H1 (cell line): Measurements from ENCODE around the gene TPRA1. TPM values are rescaled to one million over a fixed set of nuclear protein-coding genes. Genes with fewer than 3 reads are reported as not detected.
A peak's percentile ranks its signal among the peaks of the same experiment; 100 is the strongest.

Source experiments
- CTCF ChIA-PET: fragments of 300-600 bp; sonication (Branson Sonifier 250); formaldehyde crosslinking; loops from one replicate; lab custom pipeline; 2021; ENCODE audit not compliant: partially characterized antibody; lab: Charles Lee
- POLR2A ChIA-PET: fragments of 300-600 bp; sonication (Branson Sonifier 250); formaldehyde crosslinking; loops from one replicate; lab custom pipeline; 2021; ENCODE audit warnings: inconsistent platforms; ENCODE audit not compliant: partially characterized antibody; lab: Charles Lee
- DNase-seq, 2 experiments: peaks; one replicate each; pipeline versions ENCODE4 v3.0.0 to v3.0.0-alpha.2; 2010 to 2022; ENCODE audit warnings: low spot score in 2 of 2, low read depth in 1 of 2, mixed read lengths in 1 of 2
- FAIRE-seq: peaks from 2 replicates; lab custom pipeline; 2011; peaks lifted over from hg19 to GRCh38; lab: Jason Lieb, UNC
- H2AFZ ChIP-seq: 2 replicates; pipeline ENCODE4 v1.8.1; 2012; ENCODE audit warnings: low read length, inconsistent platforms
- H2AK5ac ChIP-seq: 2 replicates; pipeline ENCODE4 v1.6.1; 2013; ENCODE audit warnings: low read depth, low read length
- H2BK120ac ChIP-seq: replicated peaks from 2 replicates; pipeline ENCODE3; 2013; ENCODE audit warnings: low read depth, low read length, inconsistent platforms
- H2BK12ac ChIP-seq: 2 replicates; pipeline ENCODE4 v1.6.1; 2013; ENCODE audit warnings: low read depth, low read length
- H2BK15ac ChIP-seq: 2 replicates; pipeline ENCODE4 v1.6.1; 2013; ENCODE audit warnings: low read length
- H2BK20ac ChIP-seq: 2 replicates; pipeline ENCODE4 v1.6.1; 2013; ENCODE audit warnings: low read length
- H2BK5ac ChIP-seq: 2 replicates; pipeline ENCODE4 v1.6.1; 2013; ENCODE audit warnings: low read depth, low read length
- H3K14ac ChIP-seq: 2 replicates; pipeline ENCODE4 v1.6.1; 2013; ENCODE audit warnings: inconsistent platforms; ENCODE audit not compliant: insufficient read length
- H3K18ac ChIP-seq: 2 replicates; pipeline ENCODE4 v1.6.1; 2013; ENCODE audit warnings: low read length; ENCODE audit errors: extremely low read depth
- H3K23ac ChIP-seq: 2 replicates; pipeline ENCODE4 v1.6.1; 2013; ENCODE audit warnings: inconsistent platforms; ENCODE audit not compliant: insufficient read length
- H3K23me2 ChIP-seq: 2 replicates; pipeline ENCODE4 v1.6.1; 2013; ENCODE audit warnings: low read depth, low read length
- H3K27ac ChIP-seq: 2 replicates; pipeline ENCODE4 v1.6.1; 2011; ENCODE audit warnings: low read depth, low read length, inconsistent platforms
- H3K27me3 ChIP-seq, 4 experiments: replicated peaks in 1 of 4; 1 replicate in 1 of 4; 2 replicates in 3 of 4; pipeline versions ENCODE4 v1.6.1 to v1.8.1; 2011 to 2013; ENCODE audit warnings: low read length in 3 of 4, mild to moderate bottlenecking in 3 of 4, inconsistent platforms in 2 of 4, mixed read lengths in 2 of 4, moderate library complexity in 1 of 4; ENCODE audit not compliant: control insufficient read depth in 3 of 4, insufficient read depth in 3 of 4; ENCODE audit errors: extremely low read depth in 1 of 4
- H3K36me3 ChIP-seq, 4 experiments: 2 replicates each; pipeline versions ENCODE4 v1.6.1 to v1.8.1; 2011 to 2013; ENCODE audit warnings: mild to moderate bottlenecking in 4 of 4, low read length in 3 of 4, moderate library complexity in 2 of 4, control low read depth in 1 of 4, inconsistent platforms in 1 of 4; ENCODE audit not compliant: insufficient read depth in 4 of 4, control insufficient read depth in 2 of 4
- H3K4ac ChIP-seq: replicated peaks from 2 replicates; pipeline ENCODE3; 2013; ENCODE audit warnings: low read length, low read depth, mixed read lengths, inconsistent platforms; ENCODE audit not compliant: insufficient read length
- H3K4me1 ChIP-seq, 4 experiments: replicated peaks in 1 of 4; 1 replicate in 1 of 4; 2 replicates in 3 of 4; pipeline versions ENCODE4 v1.6.1 to v1.8.1; 2011 to 2013; ENCODE audit warnings: low read length in 3 of 4, inconsistent platforms in 2 of 4, mixed read lengths in 1 of 4; ENCODE audit not compliant: insufficient read depth in 4 of 4, control insufficient read depth in 3 of 4
- H3K4me2 ChIP-seq, 2 experiments: 2 replicates each; pipeline versions ENCODE4 v1.6.1 to v1.8.1; 2011 to 2013; ENCODE audit warnings: low read depth in 2 of 2, low read length in 2 of 2, control low read depth in 1 of 2, inconsistent platforms in 1 of 2, mild to moderate bottlenecking in 1 of 2; ENCODE audit not compliant: insufficient read depth in 1 of 2
- H3K4me3 ChIP-seq, 4 experiments: fragments of 200-600, 300-600 bp in 1 of 4; sonication (generic), shearing (Covaris generic), sonication (Bioruptor Twin) in 1 of 4; 2 replicates each; pipeline versions ENCODE4 v1.5.1 to v1.8.1; 2011 to 2016; ENCODE audit warnings: low read length in 4 of 4, low read depth in 3 of 4, control low read depth in 2 of 4, inconsistent platforms in 2 of 4, mild to moderate bottlenecking in 2 of 4, mixed read lengths in 1 of 4, moderate library complexity in 1 of 4; ENCODE audit not compliant: insufficient read depth in 2 of 4; ENCODE audit errors: extremely low read depth in 1 of 4
- H3K56ac ChIP-seq: replicated peaks from 2 replicates; pipeline ENCODE3; 2013; ENCODE audit warnings: low read depth, mild to moderate bottlenecking, mixed read lengths, low read length, inconsistent platforms; ENCODE audit not compliant: insufficient read length
- H3K79me1 ChIP-seq: 2 replicates; pipeline ENCODE4 v1.6.1; 2013; ENCODE audit warnings: low read depth, low read length, control low read depth
- H3K79me2 ChIP-seq, 2 experiments: 2 replicates each; pipeline versions ENCODE4 v1.6.1 to v1.8.1; 2012 to 2013; ENCODE audit warnings: low read length in 2 of 2, mild to moderate bottlenecking in 2 of 2, inconsistent platforms in 1 of 2; ENCODE audit not compliant: insufficient read depth in 2 of 2, control insufficient read depth in 1 of 2
- H3K9ac ChIP-seq, 4 experiments: replicated peaks in 1 of 4; 1 replicate in 1 of 4; 2 replicates in 3 of 4; pipeline versions ENCODE4 v1.6.1 to v1.8.1; 2011 to 2013; ENCODE audit warnings: low read depth in 3 of 4, low read length in 3 of 4, control low read depth in 2 of 4, mild to moderate bottlenecking in 2 of 4, moderate library complexity in 2 of 4, inconsistent platforms in 1 of 4; ENCODE audit errors: extremely low read depth in 1 of 4
- H3K9me3 ChIP-seq, 2 experiments: 2 replicates each; pipeline versions ENCODE4 v1.6.1 to v1.8.1; 2012 to 2013; ENCODE audit warnings: mild to moderate bottlenecking in 2 of 2, moderate library complexity in 2 of 2, control low read depth in 1 of 2, inconsistent platforms in 1 of 2, low read depth in 1 of 2, low read length in 1 of 2, mixed read lengths in 1 of 2; ENCODE audit not compliant: insufficient read depth in 2 of 2
- H4K20me1 ChIP-seq, 2 experiments: replicated peaks in 1 of 2; 2 replicates each; pipeline versions ENCODE3 to v1.8.1; 2011 to 2013; ENCODE audit warnings: inconsistent platforms in 2 of 2, low read length in 2 of 2, mild to moderate bottlenecking in 1 of 2; ENCODE audit not compliant: insufficient read depth in 2 of 2, control insufficient read depth in 1 of 2
- H4K5ac ChIP-seq: 2 replicates; pipeline ENCODE4 v1.6.1; 2013; ENCODE audit warnings: low read length, low read depth, mixed read lengths, inconsistent platforms; ENCODE audit not compliant: insufficient read length
- H4K8ac ChIP-seq: 2 replicates; pipeline ENCODE4 v1.8.0; 2013; ENCODE audit warnings: mild to moderate bottlenecking, moderate library complexity, low read length, inconsistent platforms; ENCODE audit not compliant: insufficient read depth; ENCODE audit errors: extremely low read depth
- H4K91ac ChIP-seq: replicated peaks from 2 replicates; pipeline ENCODE3; 2013; ENCODE audit warnings: low read length, mixed read lengths, inconsistent platforms; ENCODE audit not compliant: insufficient read length
- KDM1A ChIP-seq: fragments of 200-600, 300-600 bp; sonication (generic); IDR thresholded peaks from 2 replicates; pipeline ENCODE4 v1.7.1; 2016; ENCODE audit warnings: mild to moderate bottlenecking, low read length, borderline replicate concordance
- POLR2AphosphoS5 ChIP-seq: IDR thresholded peaks from 2 replicates; pipeline ENCODE4 v1.6.1; 2011; ENCODE audit warnings: low read depth, low read length
- SIX5 ChIP-seq: IDR thresholded peaks from 2 replicates; pipeline ENCODE4 v1.6.1; 2011; ENCODE audit warnings: mild to moderate bottlenecking, low read depth, low read length
- SUZ12 ChIP-seq: fragments of 200-600 bp; sonication (generic); IDR thresholded peaks from 2 replicates; pipeline ENCODE4 v1.6.1; 2012; ENCODE audit warnings: mild to moderate bottlenecking, inconsistent platforms, low read length, moderate library complexity, mixed read lengths
- TAF1 ChIP-seq: IDR thresholded peaks from 2 replicates; pipeline ENCODE4 v1.6.1; 2011; ENCODE audit warnings: mild to moderate bottlenecking, low read depth, low read length
- WGBS, 2 experiments: shearing (Covaris generic) in 1 of 2; methylation state at CpG; one replicate each; pipeline versions ENCODE4 v1.1.6 to v1.1.7; 2013 to 2015; ENCODE audit warnings: low lambda C conversion rate in 2 of 2, mixed read lengths in 2 of 2, inconsistent platforms in 1 of 2, low coverage in 1 of 2, missing lambda C conversion rate in 1 of 2; ENCODE audit not compliant: insufficient replicate concordance in 2 of 2, insufficient coverage in 1 of 2, insufficient read length in 1 of 2; ENCODE audit errors: extremely low coverage in 1 of 2, missing lambda C conversion rate in 1 of 2; 5-methylcytosine and 5-hydroxymethylcytosine counted together
- polyA plus RNA-seq, 7 experiments: library from polyadenylated mRNA; depleted of rRNA in 3 of 7; stranded (reverse) in 5 of 7; unstranded in 2 of 7; fragments of >200 nt in 5 of 7; fragments of 200-250 nt in 2 of 7; gene quantifications; 1 replicate in 5 of 7; 2 replicates in 1 of 7; 4 replicates in 1 of 7; pipeline versions ENCODE4 v1.2.1 to v1.2.3, GENCODE V29; 2011 to 2013; ENCODE audit warnings: missing spikeins in 2 of 7, mixed read lengths in 2 of 7
- total RNA-seq: library from RNA; stranded (reverse); fragmentation: NEBNext Ultra II Directional; extraction: Animal tissue kit (Norgen Biotek cat#: 25700); gene quantifications from 2 replicates; pipeline ENCODE4 v1.2.1, GENCODE V29; 2021
- TF ChIP-seq, protein P1 (sequence below), 3 experiments: IDR thresholded peaks; 1 replicate in 2 of 3; 2 replicates in 1 of 3; pipeline versions ENCODE4 v1.5.1 to v1.6.1; 2011; ENCODE audit warnings: low read length in 3 of 3, mild to moderate bottlenecking in 3 of 3, inconsistent platforms in 2 of 3, low read depth in 1 of 3, moderate library complexity in 1 of 3; ENCODE audit not compliant: insufficient read depth in 1 of 3; ENCODE audit errors: control extremely low read depth in 1 of 3
- TF ChIP-seq, protein P2 (sequence below): IDR thresholded peaks from 2 replicates; pipeline ENCODE4 v1.6.1; 2011; ENCODE audit warnings: low read depth, mild to moderate bottlenecking, low read length; ENCODE audit not compliant: insufficient read depth

TPRA1 gene
- total and polyA plus RNA-seq, 2 of the 8 experiments (the other 6 are each of a cell fraction or from before 2014, with no cell fraction given): 18.8 to 38.5 TPM

DNA sequence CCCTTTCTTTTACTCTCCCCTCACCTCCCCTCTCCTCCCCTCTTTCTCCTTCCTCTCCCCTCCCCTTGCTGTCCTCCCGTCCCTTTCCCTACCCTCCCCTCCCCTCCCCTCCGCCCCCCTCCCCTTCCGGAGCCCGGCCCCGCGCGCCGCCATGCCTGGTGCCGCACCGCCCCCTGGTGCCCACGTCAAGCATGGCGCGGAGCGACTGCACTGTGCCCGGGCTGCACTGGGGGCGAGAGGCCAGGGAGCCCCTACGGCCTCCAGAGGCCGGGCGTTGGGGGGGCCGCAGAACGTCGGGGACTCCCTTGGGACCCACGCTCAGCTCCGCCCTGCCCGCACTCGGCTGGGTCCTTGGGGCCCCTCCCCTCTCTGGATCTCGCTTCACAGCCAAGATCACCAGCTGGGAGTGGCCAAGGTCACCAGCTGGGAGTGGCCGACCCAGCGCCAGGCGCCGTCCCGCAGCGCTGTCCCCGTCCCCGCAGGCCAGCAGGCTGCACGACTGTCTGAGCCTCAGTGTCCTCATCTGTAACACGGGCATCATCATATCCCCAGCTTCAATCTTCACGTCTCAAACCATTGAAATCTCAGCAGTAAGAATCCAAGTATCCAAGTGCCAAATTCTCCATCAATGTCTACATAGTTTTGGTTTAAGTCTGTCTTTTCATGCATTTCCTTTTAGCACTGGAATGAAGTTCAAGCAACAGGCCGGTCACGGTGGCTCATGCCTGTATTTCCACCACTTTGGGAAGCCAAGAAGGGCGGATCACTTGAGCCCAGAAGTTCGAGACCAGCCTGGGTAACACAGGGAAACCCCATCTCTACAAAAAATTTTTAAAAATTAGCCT, 42.5 kb downstream of the TPRA1 start:
- Histone ChIP-seq H2BK20ac (0 out of 2 replicates have a peak overlapping the region, but pooled peaks have one; percentile 86), H3K23ac (no peak overlapping the region), H2BK120ac (no peak overlapping the region), H3K4ac (no peak overlapping the region), H2AK5ac (no peak overlapping the region), H3K4me2 (peak overlapping the region; percentile 73 to 77), H2AFZ (peak overlapping the region; percentile 18), H3K27me3 (peaks cover 0 to 3% (median 0%) of the 10 kb centered on the region in 4 experiments; a peak in 2 of 7 replicates), H3K23me2 (peaks cover 8% of the 10 kb centered on the region; the same call in 1 of the 2 replicates), H3K27ac (no peak overlapping the region), H3K79me1 (no peaks in the 10 kb centered on the region), H2BK5ac (peak overlapping the region; percentile 75; the same call in 1 of the 2 replicates), H3K4me1 (peaks cover 0 to 11% (median 6%) of the 10 kb centered on the region in 4 experiments; a peak in 6 of 7 replicates), H3K36me3 (no peaks in the 10 kb centered on the region), H3K9me3 (no peaks in the 10 kb centered on the region), H2BK15ac (peak overlapping the region; percentile 61; the same call in 1 of the 2 replicates), H3K18ac (no peak overlapping the region), H3K4me3 (peak overlapping the region; percentile 47 to 75 (median 52)), H3K79me2 (no peaks in the 10 kb centered on the region), H4K91ac (peak overlapping the region; percentile 79), H4K8ac (peak overlapping the region; percentile 66; the same call in 1 of the 2 replicates), H3K14ac (no peak overlapping the region), H3K9ac (no peak overlapping the region), H2BK12ac (no peak overlapping the region), H4K20me1 (no peaks in the 10 kb centered on the region), H4K5ac (peak overlapping the region; percentile 40), H3K56ac (no peak overlapping the region)
- CTCF ChIA-PET: interaction anchor here (0.6 to 9.0 kb wide), 32 partner anchors 8 to 1018 kb away, joined by 3 to 69 read pairs (median 4); no protein-coding TSS in a partner anchor
- WGBS, 2 experiments: 10% methylated on average over 26 of the region's 42 CpGs; no CpG with 5 or more reads in 1 of the 2 experiments
- DNase-seq (peak; percentile 49 to 97), FAIRE-seq (no peak)
- POLR2A ChIA-PET: interaction anchor here (1.0 to 1.4 kb wide), 2 partner anchors 26 to 92 kb away, joined by 3 read pairs; no protein-coding TSS in a partner anchor
- TF ChIP-seq, protein P1, sequence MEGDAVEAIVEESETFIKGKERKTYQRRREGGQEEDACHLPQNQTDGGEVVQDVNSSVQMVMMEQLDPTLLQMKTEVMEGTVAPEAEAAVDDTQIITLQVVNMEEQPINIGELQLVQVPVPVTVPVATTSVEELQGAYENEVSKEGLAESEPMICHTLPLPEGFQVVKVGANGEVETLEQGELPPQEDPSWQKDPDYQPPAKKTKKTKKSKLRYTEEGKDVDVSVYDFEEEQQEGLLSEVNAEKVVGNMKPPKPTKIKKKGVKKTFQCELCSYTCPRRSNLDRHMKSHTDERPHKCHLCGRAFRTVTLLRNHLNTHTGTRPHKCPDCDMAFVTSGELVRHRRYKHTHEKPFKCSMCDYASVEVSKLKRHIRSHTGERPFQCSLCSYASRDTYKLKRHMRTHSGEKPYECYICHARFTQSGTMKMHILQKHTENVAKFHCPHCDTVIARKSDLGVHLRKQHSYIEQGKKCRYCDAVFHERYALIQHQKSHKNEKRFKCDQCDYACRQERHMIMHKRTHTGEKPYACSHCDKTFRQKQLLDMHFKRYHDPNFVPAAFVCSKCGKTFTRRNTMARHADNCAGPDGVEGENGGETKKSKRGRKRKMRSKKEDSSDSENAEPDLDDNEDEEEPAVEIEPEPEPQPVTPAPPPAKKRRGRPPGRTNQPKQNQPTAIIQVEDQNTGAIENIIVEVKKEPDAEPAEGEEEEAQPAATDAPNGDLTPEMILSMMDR (IDR thresholded peaks at IDR 0.05; ENCODE audit: control extremely low read depth in 1 of 3, insufficient read depth in 1 of 3, low read depth in 1 of 3, low read length in 3 of 3): peak in 2 of 3 experiments; percentile 58 to 75; a peak in 3 of 4 replicates
- TF ChIP-seq SUZ12 (no peak), SIX5 (no peak), TAF1 (no peak), POLR2AphosphoS5 (no peak), KDM1A (peak; percentile 51; the same call in 1 of the 2 replicates)
- TF ChIP-seq, protein P2, sequence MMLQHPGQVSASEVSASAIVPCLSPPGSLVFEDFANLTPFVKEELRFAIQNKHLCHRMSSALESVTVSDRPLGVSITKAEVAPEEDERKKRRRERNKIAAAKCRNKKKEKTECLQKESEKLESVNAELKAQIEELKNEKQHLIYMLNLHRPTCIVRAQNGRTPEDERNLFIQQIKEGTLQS: no peak
